Memory B cell (primary cell): Measurements from ENCODE around the gene PAPPA.

Source experiments
- ATAC-seq: fragments of 150-1000 bp; cut with Tn5 transposase; 2 replicates; pipeline ENCODE4 v1.10.0; 2021; ENCODE audit warnings: low read depth, mild to moderate bottlenecking, moderate library complexity
- DNase-seq, 2 donors: peaks; one replicate each; pipeline ENCODE4 v3.0.0; 2022; ENCODE audit warnings: low spot score in 2 of 2
- H3K27ac Mint-ChIP-seq: one replicate; pipeline ENCODE4 v1.8.0; 2022; ENCODE audit warnings: mild to moderate bottlenecking, moderate library complexity, mixed read lengths
- H3K27me3 Mint-ChIP-seq: one replicate; pipeline ENCODE4 v1.8.0; 2022; ENCODE audit warnings: mixed read lengths
- H3K36me3 Mint-ChIP-seq: one replicate; pipeline ENCODE4 v1.8.0; 2022; ENCODE audit warnings: mild to moderate bottlenecking, mixed read lengths
- H3K4me1 Mint-ChIP-seq: one replicate; pipeline ENCODE4 v1.8.0; 2022; ENCODE audit warnings: mixed read lengths
- H3K4me3 Mint-ChIP-seq: one replicate; pipeline ENCODE4 v1.8.0; 2022; ENCODE audit warnings: mild to moderate bottlenecking, moderate library complexity, mixed read lengths
- H3K9me3 Mint-ChIP-seq: one replicate; pipeline ENCODE4 v1.8.0; 2022; ENCODE audit warnings: mixed read lengths

Gene PAPPA

GRCh38 chr9:116144038-116144437 lies 9.6 kb upstream of the PAPPA start:
- no peak overlapping the region for H3K27ac Mint-ChIP-seq
- H3K4me1 Mint-ChIP-seq, result no peaks in the 10 kb centered on the region
- no peak overlapping the region for H3K4me3 Mint-ChIP-seq
- H3K27me3 Mint-ChIP-seq, result peaks cover 6% of the 10 kb centered on the region
- H3K36me3 Mint-ChIP-seq, result no peaks in the 10 kb centered on the region
- H3K9me3 Mint-ChIP-seq, result peaks cover 3% of the 10 kb centered on the region
- no peak for ATAC-seq
- DNase-seq, result no peak

- DNase-seq (no peak), ATAC-seq (no peak)
- no peak overlapping the region for H3K4me3 Mint-ChIP-seq
- no peaks in the 10 kb centered on the region for H3K4me1 Mint-ChIP-seq
- no peak overlapping the region for H3K27ac Mint-ChIP-seq
- peaks cover 3% of the 10 kb centered on the region for H3K9me3 Mint-ChIP-seq
- H3K27me3 Mint-ChIP-seq, result peaks cover 6% of the 10 kb centered on the region
- H3K36me3 Mint-ChIP-seq, result no peaks in the 10 kb centered on the region
Measured at GRCh38 chr9:116144555-116144954, 9.0 kb upstream of the PAPPA start.

- Mint-ChIP-seq H3K4me3 (no peak overlapping the region), H3K27ac (no peak overlapping the region), H3K27me3 (peaks cover 6% of the 10 kb centered on the region), H3K4me1 (no peaks in the 10 kb centered on the region), H3K9me3 (peaks cover 3% of the 10 kb centered on the region), H3K36me3 (no peaks in the 10 kb centered on the region)
- ATAC-seq (no peak), DNase-seq (no peak)
Measured at GRCh38 chr9:116145036-116145435, 8.6 kb upstream of the PAPPA start.

- DNase-seq (no peak), ATAC-seq (no peak)
- no peaks in the 10 kb centered on the region for H3K36me3 Mint-ChIP-seq
- H3K4me3 Mint-ChIP-seq, result no peak overlapping the region
- H3K4me1 Mint-ChIP-seq, result no peaks in the 10 kb centered on the region
- H3K9me3 Mint-ChIP-seq, result peaks cover under 1% of the 10 kb centered on the region
- H3K27me3 Mint-ChIP-seq, result peaks cover 10% of the 10 kb centered on the region
- no peak overlapping the region for H3K27ac Mint-ChIP-seq
Measured at GRCh38 chr9:116147821-116148220, 5.8 kb upstream of the PAPPA start.

GRCh38 chr9:116149844-116150243 lies 3.7 kb upstream of the PAPPA start:
- ATAC-seq, result no peak
- no peak for DNase-seq
- Mint-ChIP-seq H3K27ac (no peak overlapping the region), H3K36me3 (peaks cover 2% of the 10 kb centered on the region), H3K9me3 (peaks cover 2% of the 10 kb centered on the region), H3K4me1 (peaks cover 3% of the 10 kb centered on the region), H3K27me3 (peaks cover 14% of the 10 kb centered on the region), H3K4me3 (no peak overlapping the region)

GRCh38 chr9:116151199-116151598 lies 2.4 kb upstream of the PAPPA start:
- no peak for DNase-seq
- Mint-ChIP-seq H3K27me3 (peaks cover 25% of the 10 kb centered on the region), H3K4me1 (peaks cover 3% of the 10 kb centered on the region), H3K36me3 (peaks cover 2% of the 10 kb centered on the region), H3K9me3 (peaks cover 2% of the 10 kb centered on the region), H3K4me3 (no peak overlapping the region), H3K27ac (no peak overlapping the region)
- ATAC-seq, result no peak

GRCh38 chr9:116151966-116152381 lies 1.6 kb upstream of the PAPPA start:
- Mint-ChIP-seq H3K4me3 (no peak overlapping the region), H3K4me1 (peaks cover 3% of the 10 kb centered on the region), H3K27ac (no peak overlapping the region), H3K9me3 (peaks cover 2% of the 10 kb centered on the region), H3K27me3 (peaks cover 23% of the 10 kb centered on the region), H3K36me3 (peaks cover 2% of the 10 kb centered on the region)
- ATAC-seq (no peak), DNase-seq (no peak)

- H3K4me1 Mint-ChIP-seq, result peaks cover 3% of the 10 kb centered on the region
- H3K36me3 Mint-ChIP-seq, result peaks cover 2% of the 10 kb centered on the region
- no peak for ATAC-seq
- peaks cover 2% of the 10 kb centered on the region for H3K9me3 Mint-ChIP-seq
- no peak for DNase-seq
- no peak overlapping the region for H3K4me3 Mint-ChIP-seq
- H3K27me3 Mint-ChIP-seq, result peaks cover 23% of the 10 kb centered on the region
- no peak overlapping the region for H3K27ac Mint-ChIP-seq
Measured at GRCh38 chr9:116152390-116152789, 1.2 kb upstream of the PAPPA start.

- ATAC-seq, result no peak
- H3K9me3 Mint-ChIP-seq, result peaks cover 2% of the 10 kb centered on the region
- peaks cover 2% of the 10 kb centered on the region for H3K36me3 Mint-ChIP-seq
- peaks cover 3% of the 10 kb centered on the region for H3K4me1 Mint-ChIP-seq
- DNase-seq, result no peak
- H3K27me3 Mint-ChIP-seq, result peaks cover 23% of the 10 kb centered on the region
- H3K27ac Mint-ChIP-seq, result no peak overlapping the region
- H3K4me3 Mint-ChIP-seq, result no peak overlapping the region
Measured at GRCh38 chr9:116152941-116153764, 438 bp upstream of the PAPPA start.

- H3K27ac Mint-ChIP-seq, result no peak overlapping the region
- H3K4me1 Mint-ChIP-seq, result peaks cover 3% of the 10 kb centered on the region
- H3K9me3 Mint-ChIP-seq, result peaks cover 2% of the 10 kb centered on the region
- H3K27me3 Mint-ChIP-seq, result peaks cover 30% of the 10 kb centered on the region
- ATAC-seq (no peak), DNase-seq (no peak)
- H3K4me3 Mint-ChIP-seq, result no peak overlapping the region
- peaks cover 2% of the 10 kb centered on the region for H3K36me3 Mint-ChIP-seq
Measured at GRCh38 chr9:116154334-116154975, 864 bp downstream of the PAPPA start.

GRCh38 chr9:116154976-116155697 lies 1.5 kb downstream of the PAPPA start:
- Mint-ChIP-seq H3K4me3 (no peak overlapping the region), H3K36me3 (peaks cover 2% of the 10 kb centered on the region), H3K4me1 (peaks cover 3% of the 10 kb centered on the region), H3K27ac (no peak overlapping the region), H3K27me3 (peaks cover 30% of the 10 kb centered on the region), H3K9me3 (peaks cover 2% of the 10 kb centered on the region)
- no peak for ATAC-seq
- DNase-seq, result no peak

- H3K4me3 Mint-ChIP-seq, result no peak overlapping the region
- peaks cover 2% of the 10 kb centered on the region for H3K9me3 Mint-ChIP-seq
- no peak for DNase-seq
- peaks cover 30% of the 10 kb centered on the region for H3K27me3 Mint-ChIP-seq
- no peak overlapping the region for H3K27ac Mint-ChIP-seq
- no peak for ATAC-seq
- peaks cover 3% of the 10 kb centered on the region for H3K4me1 Mint-ChIP-seq
- peaks cover 2% of the 10 kb centered on the region for H3K36me3 Mint-ChIP-seq
Measured at GRCh38 chr9:116155698-116156039, 2.1 kb downstream of the PAPPA start.

- H3K4me1 Mint-ChIP-seq, result peaks cover 3% of the 10 kb centered on the region
- peaks cover 2% of the 10 kb centered on the region for H3K9me3 Mint-ChIP-seq
- no peak for ATAC-seq
- H3K27ac Mint-ChIP-seq, result no peak overlapping the region
- no peak for DNase-seq
- peaks cover 2% of the 10 kb centered on the region for H3K36me3 Mint-ChIP-seq
- H3K27me3 Mint-ChIP-seq, result peaks cover 28% of the 10 kb centered on the region
- no peak overlapping the region for H3K4me3 Mint-ChIP-seq
Measured at GRCh38 chr9:116156621-116157314, 3.2 kb downstream of the PAPPA start.
